Globus pallidus (tissue), 1 donor: ENCODE results near the gene CDHR5.

ENCODE experiments used
- DNase-seq: peaks from one replicate; pipeline ENCODE4 v3.0.0-alpha.2; 2015; ENCODE audit warnings: low spot score

Gene CDHR5

GRCh38 chr11:609341-609811, 15.4 kb downstream of the CDHR5 start:
- no peak for DNase-seq

- no peak for DNase-seq
Measured at GRCh38 chr11:608791-609251, 15.9 kb downstream of the CDHR5 start.

- no peak for DNase-seq
Measured at GRCh38 chr11:607971-608659, 16.6 kb downstream of the CDHR5 start.

- no peak for DNase-seq
Measured at GRCh38 chr11:607020-607780, 17.6 kb downstream of the CDHR5 start.

- no peak for DNase-seq
Measured at GRCh38 chr11:606245-606644, 18.5 kb downstream of the CDHR5 start.

GRCh38 chr11:605286-606129, 19.2 kb downstream of the CDHR5 start:
- DNase-seq: no peak

- DNase-seq: no peak
Measured at GRCh38 chr11:603154-603553, 21.6 kb downstream of the CDHR5 start.

- DNase-seq: no peak
Measured at GRCh38 chr11:601573-602245, 23.0 kb downstream of the CDHR5 start.

- no peak for DNase-seq
Measured at GRCh38 chr11:598005-598680, 26.6 kb downstream of the CDHR5 start.

- no peak for DNase-seq
Measured at GRCh38 chr11:597166-597725, 27.5 kb downstream of the CDHR5 start.

GRCh38 chr11:596374-596773, 28.4 kb downstream of the CDHR5 start:
- DNase-seq: no peak

GRCh38 chr11:595400-595799, 29.4 kb downstream of the CDHR5 start:
- no peak for DNase-seq

- no peak for DNase-seq
Measured at GRCh38 chr11:593347-593746, 31.4 kb downstream of the CDHR5 start.

GRCh38 chr11:592918-593317, 31.8 kb downstream of the CDHR5 start:
- DNase-seq: no peak

- DNase-seq: no peak
Measured at GRCh38 chr11:592501-592900, 32.3 kb downstream of the CDHR5 start.

GRCh38 chr11:590997-591396, 33.8 kb downstream of the CDHR5 start:
- DNase-seq: no peak

- DNase-seq: no peak
Measured at GRCh38 chr11:589798-590197, 35.0 kb downstream of the CDHR5 start.

GRCh38 chr11:587978-588380, 36.8 kb downstream of the CDHR5 start:
- DNase-seq: no peak

GRCh38 chr11:587546-587945, 37.2 kb downstream of the CDHR5 start:
- DNase-seq: no peak

- DNase-seq: no peak
Measured at GRCh38 chr11:586376-587316, 38.1 kb downstream of the CDHR5 start.
